ENCODE data around the gene HYPK. TPM values are rescaled to one million over a fixed set of nuclear protein-coding genes. Genes with fewer than 3 reads are reported as not detected.

The HYPK gene
- total RNA-seq, 4 donors from 2014 or later, result 10.2 to 19.0 (median 14.8) TPM

- DNase-seq (ENCODE audit: low spot score), result no peak
- no peak for ATAC-seq (ENCODE audit: low FRiP score)
- TF ChIP-seq, protein P1, sequence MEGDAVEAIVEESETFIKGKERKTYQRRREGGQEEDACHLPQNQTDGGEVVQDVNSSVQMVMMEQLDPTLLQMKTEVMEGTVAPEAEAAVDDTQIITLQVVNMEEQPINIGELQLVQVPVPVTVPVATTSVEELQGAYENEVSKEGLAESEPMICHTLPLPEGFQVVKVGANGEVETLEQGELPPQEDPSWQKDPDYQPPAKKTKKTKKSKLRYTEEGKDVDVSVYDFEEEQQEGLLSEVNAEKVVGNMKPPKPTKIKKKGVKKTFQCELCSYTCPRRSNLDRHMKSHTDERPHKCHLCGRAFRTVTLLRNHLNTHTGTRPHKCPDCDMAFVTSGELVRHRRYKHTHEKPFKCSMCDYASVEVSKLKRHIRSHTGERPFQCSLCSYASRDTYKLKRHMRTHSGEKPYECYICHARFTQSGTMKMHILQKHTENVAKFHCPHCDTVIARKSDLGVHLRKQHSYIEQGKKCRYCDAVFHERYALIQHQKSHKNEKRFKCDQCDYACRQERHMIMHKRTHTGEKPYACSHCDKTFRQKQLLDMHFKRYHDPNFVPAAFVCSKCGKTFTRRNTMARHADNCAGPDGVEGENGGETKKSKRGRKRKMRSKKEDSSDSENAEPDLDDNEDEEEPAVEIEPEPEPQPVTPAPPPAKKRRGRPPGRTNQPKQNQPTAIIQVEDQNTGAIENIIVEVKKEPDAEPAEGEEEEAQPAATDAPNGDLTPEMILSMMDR (IDR thresholded peaks at IDR 0.05), result no peak
Observed at GRCh38 chr15:43772624-43773023, 27.8 kb upstream of the HYPK start.

- no peak for DNase-seq (ENCODE audit: low spot score)
- TF ChIP-seq, protein P1 (IDR thresholded peaks at IDR 0.05), result no peak
- ATAC-seq (ENCODE audit: low FRiP score), result no peak
Observed at GRCh38 chr15:43774062-43774461, 26.3 kb upstream of the HYPK start.

DNA sequence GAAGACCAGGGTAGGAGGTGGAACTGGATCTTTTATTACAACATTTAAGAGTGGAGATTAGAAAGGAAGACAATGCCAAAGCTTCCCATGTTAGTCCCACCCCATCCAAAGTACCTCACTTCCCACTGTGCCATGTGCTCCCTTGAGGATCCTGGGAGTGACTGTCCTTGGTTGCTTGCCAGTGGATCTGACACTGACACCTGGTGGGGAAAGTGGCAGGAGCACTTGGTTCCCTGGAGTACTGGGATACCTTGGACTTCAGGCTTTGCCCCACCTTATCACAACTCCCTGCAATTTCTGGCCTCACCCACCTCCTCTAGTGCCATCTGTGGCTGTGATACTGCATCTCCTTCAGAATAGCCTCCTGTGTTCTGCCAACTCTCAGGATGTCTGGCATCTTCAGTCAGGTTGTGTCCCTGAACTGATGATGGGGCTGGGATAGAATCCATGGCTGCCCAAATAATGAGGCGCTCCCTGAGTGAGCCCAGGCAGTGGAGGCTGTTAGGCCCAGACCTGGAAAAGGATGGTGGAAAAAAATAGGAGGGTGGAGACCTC is 24.9 kb upstream of the HYPK start:
- DNase-seq (ENCODE audit: low spot score), result no peak
- ATAC-seq (ENCODE audit: low FRiP score), result no peak
- TF ChIP-seq, protein P1 (IDR thresholded peaks at IDR 0.05), result no peak

DNA sequence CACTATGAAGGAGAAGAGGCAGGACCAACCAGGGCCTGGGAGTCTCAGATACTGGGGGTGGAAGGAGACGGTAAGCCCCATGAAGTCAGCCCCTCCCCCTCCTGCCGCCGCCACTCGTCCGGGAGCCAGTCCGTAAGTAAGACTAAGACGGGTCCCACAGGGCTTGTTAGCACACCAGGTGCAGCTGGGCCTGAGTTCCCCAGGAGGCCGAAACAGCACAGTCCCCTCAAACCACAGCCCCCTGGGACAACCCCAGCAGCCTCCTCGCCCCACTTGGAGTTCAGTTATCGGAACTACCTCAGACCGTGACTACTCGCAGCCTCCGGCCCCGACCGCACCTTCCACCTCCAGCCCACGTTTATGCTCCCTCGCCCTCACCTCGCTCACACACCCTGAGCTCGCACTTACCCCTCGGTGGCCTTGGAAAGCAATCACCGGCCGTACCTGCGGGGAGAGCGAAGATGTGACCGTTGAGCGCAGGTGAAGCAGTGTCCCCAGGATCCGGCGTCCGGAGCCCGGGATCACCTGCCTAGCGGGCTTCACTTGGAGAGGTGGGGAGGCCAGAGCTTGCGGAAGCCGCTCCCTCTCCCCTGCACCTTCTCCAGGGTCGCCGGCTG is 24.2 kb upstream of the HYPK start:
- peak; percentile 16 for ATAC-seq (ENCODE audit: low FRiP score)
- DNase-seq (ENCODE audit: low spot score), result no peak
- TF ChIP-seq, protein P1 (IDR thresholded peaks at IDR 0.05), result no peak

DNA sequence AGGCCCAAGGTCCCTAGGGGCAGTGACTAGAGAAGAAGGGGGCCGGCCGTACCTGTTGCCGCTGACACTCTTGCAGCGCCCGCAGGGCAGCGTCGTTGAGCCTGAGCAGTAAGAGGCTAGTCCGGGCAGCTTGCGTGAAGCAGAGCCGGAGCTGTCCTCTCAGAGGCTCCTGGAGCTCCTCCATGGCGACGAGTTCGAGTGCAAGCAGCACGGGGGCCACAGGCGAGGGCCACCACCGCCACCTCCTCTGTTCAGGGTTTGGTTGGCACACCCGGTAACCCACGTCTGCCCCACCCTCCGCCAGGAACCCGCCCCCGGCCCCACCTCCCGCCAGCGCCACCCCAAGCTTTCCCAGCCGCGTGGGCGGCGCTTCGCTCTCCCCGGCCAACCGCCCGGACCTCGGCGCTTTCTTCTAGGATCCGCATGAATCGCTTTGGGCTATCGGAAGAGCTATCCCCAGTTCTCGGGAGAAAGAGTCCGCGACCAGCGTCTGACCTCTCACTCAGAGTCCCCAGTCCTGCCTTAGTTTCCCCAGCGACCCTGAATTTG is 23.6 kb upstream of the HYPK start, which contains the start of gene ELL3:
ELL3 (minus strand) TSS at position 249 of the 549 bp plus-strand sequence; CDS start at position 184, 65 bp downstream.
- peak; percentile 72 for ATAC-seq (ENCODE audit: low FRiP score)
- DNase-seq (ENCODE audit: low spot score), result no peak
- TF ChIP-seq, protein P1 (IDR thresholded peaks at IDR 0.05), result no peak

DNA sequence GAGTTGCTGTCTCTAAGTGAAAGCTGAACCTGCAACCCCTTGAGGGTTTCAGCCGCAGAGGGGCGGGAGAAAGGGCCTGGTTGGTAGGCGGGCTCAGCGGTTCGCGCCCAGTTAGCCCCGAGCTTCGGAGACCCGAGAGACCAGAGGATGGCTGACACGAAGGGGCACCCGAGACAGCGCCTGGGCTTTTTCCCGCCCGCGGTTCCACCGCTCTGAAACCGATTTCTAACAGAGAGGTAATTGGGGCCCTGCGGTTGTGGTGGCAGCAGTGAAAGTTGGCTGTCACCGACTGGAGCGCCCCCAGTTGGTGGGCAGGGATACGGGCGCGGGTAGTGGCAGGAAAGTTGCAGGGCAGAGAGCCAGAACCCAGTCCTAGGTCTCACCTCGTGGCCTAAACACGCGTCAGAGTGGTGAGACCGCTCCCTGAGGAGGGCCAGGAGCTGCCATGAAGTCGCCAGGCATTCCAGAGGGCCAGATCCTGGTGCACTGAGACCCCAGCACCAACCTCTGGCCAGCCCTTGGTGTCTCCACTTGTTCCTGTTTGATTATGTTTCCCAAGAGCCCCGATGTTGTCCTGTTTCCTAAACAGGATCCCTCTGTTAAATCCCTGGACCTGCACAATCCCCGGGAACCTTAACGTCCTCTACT is 23.0 kb upstream of the HYPK start:
- ATAC-seq (ENCODE audit: low FRiP score) (peak; percentile 90), DNase-seq (ENCODE audit: low spot score) (peak; percentile 59)
- TF ChIP-seq, protein P1 (IDR thresholded peaks at IDR 0.05), result peak in 1 of 3 donors; percentile 57
